ENCODE results near the gene CNOT2.

Gene CNOT2, protein sequence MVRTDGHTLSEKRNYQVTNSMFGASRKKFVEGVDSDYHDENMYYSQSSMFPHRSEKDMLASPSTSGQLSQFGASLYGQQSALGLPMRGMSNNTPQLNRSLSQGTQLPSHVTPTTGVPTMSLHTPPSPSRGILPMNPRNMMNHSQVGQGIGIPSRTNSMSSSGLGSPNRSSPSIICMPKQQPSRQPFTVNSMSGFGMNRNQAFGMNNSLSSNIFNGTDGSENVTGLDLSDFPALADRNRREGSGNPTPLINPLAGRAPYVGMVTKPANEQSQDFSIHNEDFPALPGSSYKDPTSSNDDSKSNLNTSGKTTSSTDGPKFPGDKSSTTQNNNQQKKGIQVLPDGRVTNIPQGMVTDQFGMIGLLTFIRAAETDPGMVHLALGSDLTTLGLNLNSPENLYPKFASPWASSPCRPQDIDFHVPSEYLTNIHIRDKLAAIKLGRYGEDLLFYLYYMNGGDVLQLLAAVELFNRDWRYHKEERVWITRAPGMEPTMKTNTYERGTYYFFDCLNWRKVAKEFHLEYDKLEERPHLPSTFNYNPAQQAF

DNA sequence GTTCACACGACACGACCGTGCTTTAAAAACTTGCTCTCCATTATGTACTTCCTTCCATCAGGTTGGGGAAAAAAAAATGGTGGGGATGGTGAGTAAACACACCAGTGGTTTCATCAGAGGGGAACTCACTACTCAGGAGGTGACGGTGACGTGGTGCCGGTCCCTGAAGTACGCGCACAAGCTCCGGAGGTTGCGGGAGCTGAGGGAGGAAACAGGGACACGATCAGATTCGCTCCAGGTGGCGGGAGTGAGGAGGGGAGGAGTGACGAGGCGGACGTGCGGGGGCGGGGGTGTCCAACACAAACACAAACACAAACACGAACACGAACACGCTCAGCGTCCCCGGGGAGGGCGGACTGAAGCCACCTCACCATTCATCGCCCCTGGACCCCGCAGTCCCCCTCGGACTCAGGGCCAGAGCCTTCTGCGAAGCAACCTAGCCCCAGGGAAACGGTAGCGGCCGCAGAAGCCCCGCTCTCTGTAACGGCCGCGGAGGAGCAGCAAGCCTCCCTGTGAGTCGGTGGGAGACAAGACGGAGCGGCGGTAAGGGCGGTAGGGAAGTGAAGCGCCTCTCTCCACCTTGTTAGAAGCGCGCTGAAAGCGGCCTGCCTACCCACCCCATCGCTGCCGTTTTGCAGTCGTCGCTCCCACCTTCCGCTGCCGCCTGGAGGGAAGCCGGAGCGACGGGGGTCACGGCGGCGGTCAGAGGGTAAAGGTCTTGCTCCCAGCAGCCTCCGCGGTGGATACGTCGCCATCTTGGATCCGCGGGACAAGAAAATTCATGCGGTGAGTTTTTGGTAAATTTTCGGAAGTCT, at the start of gene CNOT2:
TSS of gene CNOT2 (plus strand) at position 739 of the 815 bp plus-strand sequence. CDS start 34,794 bp downstream, outside the sequence.
- peak; percentile 87 for DNase-seq

DNA sequence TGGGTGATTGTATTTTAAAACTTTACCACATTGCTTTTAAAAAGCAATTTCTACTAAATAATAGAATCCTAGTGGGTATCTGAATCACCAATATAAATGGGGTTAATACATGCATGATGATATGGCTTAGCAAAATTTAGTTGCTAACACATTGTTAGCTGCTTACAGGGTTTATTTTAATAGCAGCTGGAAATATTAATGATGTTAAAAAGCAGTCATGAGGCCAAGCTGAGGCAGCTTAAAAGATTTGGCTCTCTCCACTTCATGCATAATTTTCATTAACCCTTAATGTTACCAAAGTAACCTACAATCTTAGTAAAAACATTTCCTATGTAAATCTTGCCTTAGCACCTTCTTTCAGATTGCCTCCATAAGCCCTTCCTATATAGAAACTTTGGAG, 49.2 kb upstream of the CNOT2 start:
- DNase-seq = no peak

GRCh38 chr12:70196811-70197281, 46.4 kb upstream of the CNOT2 start:
- DNase-seq = no peak

- no peak for DNase-seq
Observed at GRCh38 chr12:70197345-70197744, 45.9 kb upstream of the CNOT2 start.

DNA sequence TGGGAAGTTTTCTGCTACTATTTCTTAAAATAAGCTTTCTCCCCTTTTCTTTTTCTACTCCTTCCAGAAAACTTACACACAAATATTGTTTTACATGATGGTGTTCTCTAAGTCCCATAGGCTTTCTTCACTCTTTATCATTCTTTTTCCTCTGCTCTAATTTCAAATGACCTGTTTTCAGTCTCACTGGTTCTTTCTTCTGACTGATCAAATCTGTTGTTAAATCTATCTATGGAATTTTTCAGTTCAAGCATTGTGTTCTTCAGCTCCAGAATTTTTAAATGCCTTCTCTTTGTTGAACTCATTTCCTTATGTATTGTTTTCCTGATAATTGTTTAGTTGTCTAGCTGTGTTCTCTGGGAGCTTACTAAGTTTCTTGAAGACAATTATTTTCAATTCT, 29.5 kb upstream of the CNOT2 start:
- DNase-seq = no peak

- DNase-seq = no peak
Observed at GRCh38 chr12:70214972-70215617, 28.1 kb upstream of the CNOT2 start.

GRCh38 chr12:70217416-70217815, 25.8 kb upstream of the CNOT2 start:
- no peak for DNase-seq

- no peak for DNase-seq
Observed at GRCh38 chr12:70221626-70222025, 21.6 kb upstream of the CNOT2 start.

- DNase-seq = no peak
Observed at GRCh38 chr12:70227911-70228310, 15.3 kb upstream of the CNOT2 start.

- no peak for DNase-seq
Observed at GRCh38 chr12:70230934-70231606, 12.2 kb upstream of the CNOT2 start.

DNA sequence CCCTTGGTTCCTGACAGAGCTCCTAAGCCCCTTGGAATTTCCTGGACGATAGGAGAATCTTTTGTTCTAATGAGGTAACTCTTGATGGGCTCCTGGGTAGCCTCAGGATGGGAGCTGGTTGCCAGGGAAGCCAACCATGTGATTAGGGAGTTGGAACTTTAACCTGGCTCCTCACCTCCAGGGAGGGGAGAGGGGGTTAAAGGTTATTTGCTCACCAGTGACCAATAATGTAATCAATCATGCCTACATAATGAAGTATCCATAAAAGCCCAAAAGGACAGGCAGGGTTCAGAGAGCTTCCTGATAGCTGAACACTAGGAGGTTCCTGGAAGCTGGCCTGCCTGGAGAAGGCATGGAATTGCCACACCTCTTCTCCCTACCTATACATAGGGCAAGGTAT, 6.2 kb upstream of the CNOT2 start:
- no peak for DNase-seq

- no peak for DNase-seq
Observed at GRCh38 chr12:70240673-70241072, 2.6 kb upstream of the CNOT2 start.

GRCh38 chr12:70241845-70242244, 1.4 kb upstream of the CNOT2 start:
- DNase-seq = no peak

GRCh38 chr12:70243510-70244371, 508 bp downstream of the CNOT2 start:
- peak; percentile 61 for DNase-seq

- no peak for DNase-seq
Observed at GRCh38 chr12:70244409-70244808, 1.2 kb downstream of the CNOT2 start.

DNA sequence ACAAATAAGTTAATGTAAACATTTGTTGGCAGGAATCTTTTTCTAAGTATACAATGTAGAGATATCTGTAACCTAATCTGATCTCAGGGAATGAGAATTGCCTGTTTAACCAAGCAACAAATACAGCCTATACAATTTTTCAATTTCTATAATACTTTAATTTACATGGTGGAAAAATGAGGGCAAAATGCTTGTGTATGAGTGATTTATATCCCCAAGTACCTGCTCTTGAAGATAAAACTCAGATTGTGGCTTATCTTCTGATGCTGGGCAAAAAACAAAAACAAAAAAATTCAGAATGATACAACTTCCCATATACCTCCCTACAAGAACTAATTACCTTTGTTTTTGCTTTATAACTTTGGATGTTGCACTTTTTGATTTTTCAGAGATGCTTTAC, 2.2 kb downstream of the CNOT2 start:
- no peak for DNase-seq

GRCh38 chr12:70246580-70246979, 3.3 kb downstream of the CNOT2 start:
- DNase-seq = no peak

GRCh38 chr12:70247653-70248199, 4.5 kb downstream of the CNOT2 start:
- DNase-seq = no peak

DNA sequence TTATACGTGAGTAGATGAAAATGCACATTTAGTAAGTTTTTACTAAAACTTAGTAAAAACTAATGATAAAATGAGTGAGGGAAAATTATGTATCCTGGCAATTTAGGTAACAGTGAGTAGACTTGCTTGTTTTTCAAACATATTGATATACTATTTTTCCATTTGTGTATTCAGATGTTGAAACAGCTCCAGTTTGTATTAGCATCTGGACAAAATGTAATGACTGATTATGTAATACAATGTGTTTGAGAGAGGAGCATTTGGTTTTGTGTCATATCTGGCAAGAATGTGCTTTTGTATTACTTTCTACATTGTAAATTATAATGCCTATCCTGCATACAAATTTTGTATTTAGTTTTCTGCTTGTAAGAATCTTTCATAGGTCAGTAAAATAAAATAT, 5.6 kb downstream of the CNOT2 start:
- DNase-seq = no peak

GRCh38 chr12:70249903-70250302, 6.7 kb downstream of the CNOT2 start:
- no peak for DNase-seq

DNA sequence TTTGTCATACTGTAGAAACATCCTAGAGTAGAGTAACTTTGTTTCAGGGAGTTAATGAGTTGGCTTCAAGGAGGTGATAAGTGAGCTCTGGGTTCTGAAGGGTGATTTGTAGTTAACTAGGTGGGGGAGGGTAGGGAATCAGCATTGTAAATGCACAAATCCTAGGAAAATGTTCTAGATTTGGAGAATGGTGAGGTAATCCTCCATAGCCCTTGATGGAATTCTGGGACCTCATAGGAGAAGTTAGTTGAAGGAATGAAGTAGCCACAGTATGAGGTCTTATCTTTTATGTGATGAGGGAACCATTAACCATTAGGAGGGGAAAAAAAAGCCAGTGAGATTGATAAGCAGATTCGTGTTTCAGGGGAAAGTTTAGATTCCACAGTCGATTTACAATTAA, 8.0 kb downstream of the CNOT2 start:
- DNase-seq = no peak

Data from stimulated activated CD4-positive, alpha-beta T cell treated with anti-CD3 and anti-CD28 coated beads, Interleukin-12 subunit alpha, Interleukin-12 subunit beta, amount 100 ng/mL, for 4 hours (primary cell).